SK-N-SH (cell line): ENCODE data around the gene CCT6A.
A peak's percentile ranks its signal among the peaks of the same experiment; 100 is the strongest.

ENCODE experiments used
- CHD2 ChIP-seq: fragments of 150-350 bp; IDR thresholded peaks from 2 replicates; pipeline ENCODE4 v1.6.1; 2018; ENCODE audit warnings: low read length; ENCODE audit not compliant: partially characterized antibody
- FOSL2 ChIP-seq: IDR thresholded peaks from 2 replicates; pipeline ENCODE4 v1.4.0; 2012; ENCODE audit warnings: low read depth, mild to moderate bottlenecking, moderate library complexity, borderline replicate concordance
- GABPA ChIP-seq: IDR thresholded peaks from 2 replicates; pipeline ENCODE4 v1.4.0; 2012; ENCODE audit warnings: low read depth, mild to moderate bottlenecking
- POLR2AphosphoS5 ChIP-seq: IDR thresholded peaks from 2 replicates; pipeline ENCODE4 v1.6.1; 2012; ENCODE audit warnings: low read depth, low read length
- RAD21 ChIP-seq: IDR thresholded peaks from 2 replicates; pipeline ENCODE4 v1.6.1; 2012; ENCODE audit warnings: mild to moderate bottlenecking, low read length
- SIN3A ChIP-seq: IDR thresholded peaks from 2 replicates; pipeline ENCODE4 v1.6.1; 2012; ENCODE audit warnings: low read depth, mild to moderate bottlenecking, low read length, moderate library complexity, borderline replicate concordance
- SMC3 ChIP-seq: IDR thresholded peaks from 2 replicates; pipeline ENCODE4 v1.6.1; 2012; ENCODE audit warnings: low read depth, low read length, improper control_type of control experiment
- TEAD4 ChIP-seq: IDR thresholded peaks from 2 replicates; pipeline ENCODE4 v1.4.0; 2012; ENCODE audit warnings: mild to moderate bottlenecking, borderline replicate concordance; ENCODE audit not compliant: insufficient read depth
- TF ChIP-seq, protein P1 (sequence below): IDR thresholded peaks from 2 replicates; pipeline ENCODE4; 2012
- TF ChIP-seq, protein P2 (sequence below): fragments of 200-600 bp; sonication (generic); IDR thresholded peaks from 2 replicates; pipeline ENCODE4 v1.6.1; 2017; ENCODE audit warnings: antibody characterized with exemption, mild to moderate bottlenecking, moderate library complexity

- TF ChIP-seq SMC3 (peak; percentile 43; the same call in 1 of the 2 replicates), SIN3A (peak; percentile 47; the same call in 1 of the 2 replicates), TEAD4 (no peak), CHD2 (peak; percentile 75), RAD21 (peak; percentile 76), GABPA (no peak), POLR2AphosphoS5 (0 out of 2 replicates have a peak, but pooled peaks have one; percentile 12), FOSL2 (no peak)
- TF ChIP-seq, protein P1, sequence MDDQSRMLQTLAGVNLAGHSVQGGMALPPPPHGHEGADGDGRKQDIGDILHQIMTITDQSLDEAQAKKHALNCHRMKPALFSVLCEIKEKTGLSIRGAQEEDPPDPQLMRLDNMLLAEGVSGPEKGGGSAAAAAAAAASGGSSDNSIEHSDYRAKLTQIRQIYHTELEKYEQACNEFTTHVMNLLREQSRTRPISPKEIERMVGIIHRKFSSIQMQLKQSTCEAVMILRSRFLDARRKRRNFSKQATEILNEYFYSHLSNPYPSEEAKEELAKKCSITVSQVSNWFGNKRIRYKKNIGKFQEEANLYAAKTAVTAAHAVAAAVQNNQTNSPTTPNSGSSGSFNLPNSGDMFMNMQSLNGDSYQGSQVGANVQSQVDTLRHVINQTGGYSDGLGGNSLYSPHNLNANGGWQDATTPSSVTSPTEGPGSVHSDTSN: no peak
- TF ChIP-seq, protein P2, sequence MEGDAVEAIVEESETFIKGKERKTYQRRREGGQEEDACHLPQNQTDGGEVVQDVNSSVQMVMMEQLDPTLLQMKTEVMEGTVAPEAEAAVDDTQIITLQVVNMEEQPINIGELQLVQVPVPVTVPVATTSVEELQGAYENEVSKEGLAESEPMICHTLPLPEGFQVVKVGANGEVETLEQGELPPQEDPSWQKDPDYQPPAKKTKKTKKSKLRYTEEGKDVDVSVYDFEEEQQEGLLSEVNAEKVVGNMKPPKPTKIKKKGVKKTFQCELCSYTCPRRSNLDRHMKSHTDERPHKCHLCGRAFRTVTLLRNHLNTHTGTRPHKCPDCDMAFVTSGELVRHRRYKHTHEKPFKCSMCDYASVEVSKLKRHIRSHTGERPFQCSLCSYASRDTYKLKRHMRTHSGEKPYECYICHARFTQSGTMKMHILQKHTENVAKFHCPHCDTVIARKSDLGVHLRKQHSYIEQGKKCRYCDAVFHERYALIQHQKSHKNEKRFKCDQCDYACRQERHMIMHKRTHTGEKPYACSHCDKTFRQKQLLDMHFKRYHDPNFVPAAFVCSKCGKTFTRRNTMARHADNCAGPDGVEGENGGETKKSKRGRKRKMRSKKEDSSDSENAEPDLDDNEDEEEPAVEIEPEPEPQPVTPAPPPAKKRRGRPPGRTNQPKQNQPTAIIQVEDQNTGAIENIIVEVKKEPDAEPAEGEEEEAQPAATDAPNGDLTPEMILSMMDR: peak; percentile 82
These were observed 28.1 kb downstream of the CCT6A start for GRCh38 chr7:56079450-56080185.
